Measurements from ENCODE around the gene SUPT3H.
"Not testable (repeated sequence)": the region's sequence is repeated elsewhere in the genome, so short reads cannot be mapped to it uniquely, and the experiment has no call there.

The SUPT3H gene

GRCh38 chr6:45192556-45192955, 185.2 kb downstream of the SUPT3H start:
- TF ChIP-seq CTCF (IDR thresholded peaks at IDR 0.05; ENCODE audit: insufficient read depth, low read depth, low read length, missing control alignments), result no peak
- H3K4me3 ChIP-seq (ENCODE audit: low read depth, low read length), result no peak overlapping the region
- DNase-seq (ENCODE audit: low read depth), result no peak

GRCh38 chr6:45191414-45191813, 186.3 kb downstream of the SUPT3H start:
- no peak for DNase-seq (ENCODE audit: low read depth)
- TF ChIP-seq CTCF (IDR thresholded peaks at IDR 0.05; ENCODE audit: insufficient read depth, low read depth, low read length, missing control alignments), result no peak
- H3K4me3 ChIP-seq (ENCODE audit: low read depth, low read length), result no peak overlapping the region

- no peak for TF ChIP-seq CTCF (IDR thresholded peaks at IDR 0.05; ENCODE audit: insufficient read depth, low read depth, low read length, missing control alignments)
- no peak overlapping the region for H3K4me3 ChIP-seq (ENCODE audit: low read depth, low read length)
- DNase-seq (ENCODE audit: low read depth), result no peak
These were observed 189.9 kb downstream of the SUPT3H start for GRCh38 chr6:45187836-45188235.

GRCh38 chr6:45185403-45186251, 192.1 kb downstream of the SUPT3H start:
- no peak overlapping the region for H3K4me3 ChIP-seq (ENCODE audit: low read depth, low read length)
- TF ChIP-seq CTCF (IDR thresholded peaks at IDR 0.05; ENCODE audit: insufficient read depth, low read depth, low read length, missing control alignments), result no peak
- DNase-seq (ENCODE audit: low read depth), result peak; percentile 17

GRCh38 chr6:45184937-45185336, 192.8 kb downstream of the SUPT3H start:
- no peak for DNase-seq (ENCODE audit: low read depth)
- no peak for TF ChIP-seq CTCF (IDR thresholded peaks at IDR 0.05; ENCODE audit: insufficient read depth, low read depth, low read length, missing control alignments)
- H3K4me3 ChIP-seq (ENCODE audit: low read depth, low read length), result no peak overlapping the region

GRCh38 chr6:45184040-45184439, 193.7 kb downstream of the SUPT3H start:
- no peak for TF ChIP-seq CTCF (IDR thresholded peaks at IDR 0.05; ENCODE audit: insufficient read depth, low read depth, low read length, missing control alignments)
- no peak overlapping the region for H3K4me3 ChIP-seq (ENCODE audit: low read depth, low read length)
- no peak for DNase-seq (ENCODE audit: low read depth)

- DNase-seq (ENCODE audit: low read depth); H3K4me3 ChIP-seq (ENCODE audit: low read depth, low read length): not testable (repeated sequence)
These were observed 201.4 kb downstream of the SUPT3H start for GRCh38 chr6:45176373-45176772.
